GM12872 (cell line): ENCODE measurements around the gene U2AF1L4.

Experiments
- TF ChIP-seq, protein P1 (sequence below): IDR thresholded peaks from 3 replicates; pipeline ENCODE4 v1.5.1; 2011; ENCODE audit warnings: low read depth, mild to moderate bottlenecking, low read length, moderate library complexity; ENCODE audit not compliant: insufficient read depth

U2AF1L4 gene

GRCh38 chr19:35729021-35729420 lies 16.2 kb downstream of the U2AF1L4 start:
- TF ChIP-seq, protein P1, sequence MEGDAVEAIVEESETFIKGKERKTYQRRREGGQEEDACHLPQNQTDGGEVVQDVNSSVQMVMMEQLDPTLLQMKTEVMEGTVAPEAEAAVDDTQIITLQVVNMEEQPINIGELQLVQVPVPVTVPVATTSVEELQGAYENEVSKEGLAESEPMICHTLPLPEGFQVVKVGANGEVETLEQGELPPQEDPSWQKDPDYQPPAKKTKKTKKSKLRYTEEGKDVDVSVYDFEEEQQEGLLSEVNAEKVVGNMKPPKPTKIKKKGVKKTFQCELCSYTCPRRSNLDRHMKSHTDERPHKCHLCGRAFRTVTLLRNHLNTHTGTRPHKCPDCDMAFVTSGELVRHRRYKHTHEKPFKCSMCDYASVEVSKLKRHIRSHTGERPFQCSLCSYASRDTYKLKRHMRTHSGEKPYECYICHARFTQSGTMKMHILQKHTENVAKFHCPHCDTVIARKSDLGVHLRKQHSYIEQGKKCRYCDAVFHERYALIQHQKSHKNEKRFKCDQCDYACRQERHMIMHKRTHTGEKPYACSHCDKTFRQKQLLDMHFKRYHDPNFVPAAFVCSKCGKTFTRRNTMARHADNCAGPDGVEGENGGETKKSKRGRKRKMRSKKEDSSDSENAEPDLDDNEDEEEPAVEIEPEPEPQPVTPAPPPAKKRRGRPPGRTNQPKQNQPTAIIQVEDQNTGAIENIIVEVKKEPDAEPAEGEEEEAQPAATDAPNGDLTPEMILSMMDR: no peak

- TF ChIP-seq, protein P1: no peak
These were observed 17.1 kb downstream of the U2AF1L4 start for GRCh38 chr19:35727956-35728706.

DNA sequence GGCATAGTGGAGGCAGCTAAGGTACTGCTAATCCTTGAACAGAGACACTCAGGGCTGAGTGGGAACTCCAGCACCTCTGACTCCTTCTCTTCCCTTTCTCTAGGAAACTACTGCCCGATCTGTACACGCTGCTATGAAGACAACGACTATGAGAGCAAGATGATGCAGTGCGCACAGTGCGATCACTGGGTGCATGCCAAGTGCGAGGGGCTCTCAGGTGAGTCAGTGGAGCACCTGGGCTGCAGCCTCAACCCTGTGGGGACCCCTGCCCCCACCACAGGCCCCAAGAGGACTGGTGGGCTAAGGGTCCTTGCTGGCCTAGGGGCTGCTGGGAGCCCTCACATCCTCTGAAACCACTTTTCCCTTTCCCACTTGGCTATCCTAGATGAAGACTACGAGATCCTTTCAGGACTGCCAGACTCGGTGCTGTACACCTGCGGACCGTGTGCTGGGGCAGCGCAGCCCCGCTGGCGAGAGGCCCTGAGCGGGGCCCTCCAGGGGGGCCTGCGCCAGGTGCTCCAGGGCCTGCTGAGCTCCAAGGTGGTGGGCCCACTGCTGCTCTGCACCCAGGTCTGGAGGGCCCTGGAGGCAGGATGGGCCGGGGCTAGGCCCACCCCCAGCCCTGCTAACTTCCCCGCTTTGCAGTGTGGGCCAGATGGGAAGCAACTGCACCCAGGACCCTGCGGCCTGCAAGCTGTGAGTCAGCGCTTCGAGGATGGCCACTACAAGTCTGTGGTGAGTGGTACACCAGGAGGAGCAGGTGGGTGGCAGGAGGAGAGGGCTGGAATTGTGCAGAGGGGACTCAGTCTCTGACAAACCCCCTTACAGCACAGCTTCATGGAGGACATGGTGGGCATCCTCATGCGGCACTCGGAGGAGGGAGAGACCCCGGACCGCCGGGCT lies 17.9 kb downstream of the U2AF1L4 start:
- TF ChIP-seq, protein P1: no peak

GRCh38 chr19:35725216-35725861 lies 19.9 kb downstream of the U2AF1L4 start:
- TF ChIP-seq, protein P1: no peak

GRCh38 chr19:35724560-35724959 lies 20.7 kb downstream of the U2AF1L4 start:
- TF ChIP-seq, protein P1: no peak

DNA sequence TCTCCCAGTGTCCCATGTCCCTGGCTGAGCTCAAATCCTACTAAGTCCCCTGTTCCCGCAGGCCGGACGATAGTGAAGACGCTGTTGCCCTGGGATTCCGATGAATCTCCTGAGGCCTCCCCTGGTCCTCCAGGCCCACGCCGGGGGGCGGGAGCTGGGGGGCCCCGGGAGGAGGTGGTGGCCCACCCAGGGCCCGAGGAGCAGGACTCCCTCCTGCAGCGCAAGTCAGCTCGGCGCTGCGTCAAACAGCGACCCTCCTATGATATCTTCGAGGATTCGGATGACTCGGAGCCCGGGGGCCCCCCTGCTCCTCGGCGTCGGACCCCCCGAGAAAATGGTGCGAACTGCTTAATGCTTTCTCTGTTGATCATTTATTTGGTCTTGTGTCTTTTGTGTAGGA lies 21.5 kb downstream of the U2AF1L4 start:
- TF ChIP-seq, protein P1: no peak

DNA sequence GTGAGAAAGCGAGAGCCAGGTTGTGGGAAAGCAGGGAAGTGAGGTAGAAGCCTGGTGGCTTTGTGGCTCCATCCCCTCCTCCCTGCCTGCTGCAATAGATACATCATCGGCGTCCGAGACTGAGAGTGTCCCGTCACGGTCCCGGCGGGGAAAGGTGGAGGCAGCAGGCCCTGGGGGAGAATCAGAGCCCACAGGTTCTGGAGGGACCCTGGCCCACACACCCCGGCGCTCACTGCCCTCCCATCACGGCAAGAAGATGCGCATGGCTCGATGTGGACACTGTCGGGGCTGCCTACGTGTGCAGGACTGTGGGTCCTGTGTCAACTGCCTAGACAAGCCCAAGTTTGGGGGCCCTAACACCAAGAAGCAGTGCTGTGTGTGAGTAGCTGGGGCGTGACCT lies 22.3 kb downstream of the U2AF1L4 start:
- TF ChIP-seq, protein P1: no peak
